ENCODE results near the gene U2AF1L4. TPM values are rescaled to one million over a fixed set of nuclear protein-coding genes. Genes with fewer than 3 reads are reported as not detected.

U2AF1L4 gene
- total RNA-seq, 4 donors from 2014 or later = 10.2 to 19.0 (median 17.5) TPM

GRCh38 chr19:35788205-35788960, 43.2 kb upstream of the U2AF1L4 start:
- intact Hi-C loops (cut with DNase I) = no loop called here
- Histone ChIP-seq H3K4me3 (no peak overlapping the region), H3K27ac (no peak overlapping the region), H3K27me3 (peaks cover 0 to 6% (median 0%) of the 10 kb centered on the region in 4 donors), H3K36me3 (peaks cover 0 to 26% (median 0%) of the 10 kb centered on the region in 3 donors), H3K9me3 (no peaks in the 10 kb centered on the region), H3K4me1 (no peaks in the 10 kb centered on the region)
- 52 to 100% methylated on average over 2 to 5 of the region's 12 CpGs for WGBS, 2 donors
- no peak for TF ChIP-seq POLR2A (IDR thresholded peaks at IDR 0.05)
- TF ChIP-seq CTCF (IDR thresholded peaks at IDR 0.05) = no peak
- no peak for DNase-seq

DNA sequence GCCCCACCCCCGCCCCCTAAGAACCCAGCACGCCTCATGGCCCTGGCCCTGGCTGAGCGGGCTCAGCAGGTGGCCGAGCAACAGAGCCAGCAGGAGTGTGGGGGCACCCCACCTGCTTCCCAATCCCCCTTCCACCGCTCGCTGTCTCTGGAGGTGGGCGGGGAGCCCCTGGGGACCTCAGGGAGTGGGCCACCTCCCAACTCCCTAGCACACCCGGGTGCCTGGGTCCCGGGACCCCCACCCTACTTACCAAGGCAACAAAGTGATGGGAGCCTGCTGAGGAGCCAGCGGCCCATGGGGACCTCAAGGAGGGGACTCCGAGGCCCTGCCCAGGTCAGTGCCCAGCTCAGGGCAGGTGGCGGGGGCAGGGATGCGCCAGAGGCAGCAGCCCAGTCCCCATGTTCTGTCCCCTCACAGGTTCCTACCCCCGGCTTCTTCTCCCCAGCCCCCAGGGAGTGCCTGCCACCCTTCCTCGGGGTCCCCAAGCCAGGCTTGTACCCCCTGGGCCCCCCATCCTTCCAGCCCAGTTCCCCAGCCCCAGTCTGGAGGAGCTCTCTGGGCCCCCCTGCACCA, 42.1 kb upstream of the U2AF1L4 start:
- no peak overlapping the region for H3K4me3 ChIP-seq
- DNase-seq = no peak
- H3K27me3 ChIP-seq = peaks cover 0 to 4% (median 0%) of the 10 kb centered on the region in 4 donors
- H3K4me1 ChIP-seq = no peaks in the 10 kb centered on the region
- no peaks in the 10 kb centered on the region for H3K9me3 ChIP-seq
- H3K27ac ChIP-seq = no peak overlapping the region
- TF ChIP-seq CTCF (IDR thresholded peaks at IDR 0.05) (no peak), POLR2A (IDR thresholded peaks at IDR 0.05) (no peak)
- intact Hi-C loops (cut with DNase I) = no loop called here
- WGBS, 2 donors = 100% methylated on average over 1 of the region's 15 CpGs; no CpG with 5 or more reads in 1 of the 2 donors
- peaks cover 0 to 33% (median 0%) of the 10 kb centered on the region in 3 donors for H3K36me3 ChIP-seq

DNA sequence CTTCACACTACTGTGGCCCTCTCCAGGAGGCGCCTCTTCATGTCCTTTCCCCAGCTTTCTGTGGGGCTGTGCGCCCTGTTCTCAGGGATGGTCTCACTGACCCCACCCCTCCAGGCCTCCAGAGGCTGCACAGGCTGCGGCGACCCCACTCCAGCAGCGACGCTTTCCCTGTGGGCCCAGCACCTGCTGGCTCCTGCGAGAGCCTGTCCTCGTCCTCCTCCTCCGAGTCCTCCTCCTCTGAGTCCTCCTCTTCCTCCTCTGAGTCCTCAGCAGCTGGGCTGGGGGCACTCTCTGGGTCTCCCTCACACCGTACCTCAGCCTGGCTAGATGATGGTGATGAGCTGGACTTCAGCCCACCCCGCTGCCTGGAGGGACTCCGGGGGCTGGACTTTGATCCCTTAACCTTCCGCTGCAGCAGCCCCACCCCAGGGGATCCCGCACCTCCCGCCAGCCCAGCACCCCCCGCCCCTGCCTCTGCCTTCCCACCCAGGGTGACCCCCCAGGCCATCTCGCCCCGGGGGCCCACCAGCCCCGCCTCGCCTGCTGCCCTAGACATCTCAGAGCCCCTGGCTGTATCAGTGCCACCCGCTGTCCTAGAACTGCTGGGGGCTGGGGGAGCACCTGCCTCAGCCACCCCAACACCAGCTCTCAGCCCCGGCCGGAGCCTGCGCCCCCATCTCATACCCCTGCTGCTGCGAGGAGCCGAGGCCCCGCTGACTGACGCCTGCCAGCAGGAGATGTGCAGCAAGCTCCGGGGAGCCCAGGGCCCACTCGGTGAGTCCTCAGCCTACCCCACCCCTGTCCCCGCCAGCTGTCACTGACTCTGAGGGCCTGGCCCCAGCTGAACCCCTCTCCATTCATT, 41.3 kb upstream of the U2AF1L4 start:
- TF ChIP-seq CTCF (IDR thresholded peaks at IDR 0.05) (no peak), POLR2A (IDR thresholded peaks at IDR 0.05) (no peak)
- H3K27me3 ChIP-seq = no peaks in the 10 kb centered on the region
- WGBS, 2 donors = 74 to 86% methylated on average over 12 to 16 of the region's 31 CpGs
- no peaks in the 10 kb centered on the region for H3K9me3 ChIP-seq
- intact Hi-C loops (cut with DNase I) = no loop called here
- peaks cover 0 to 41% (median 0%) of the 10 kb centered on the region in 3 donors for H3K36me3 ChIP-seq
- no peak overlapping the region for H3K4me3 ChIP-seq
- no peaks in the 10 kb centered on the region for H3K4me1 ChIP-seq
- H3K27ac ChIP-seq = no peak overlapping the region
- DNase-seq = no peak

- WGBS, 2 donors = 89% methylated on average over 8 of the region's 10 CpGs; no CpG with 5 or more reads in 1 of the 2 donors
- intact Hi-C loops (cut with DNase I) = no loop called here
- Histone ChIP-seq H3K9me3 (no peaks in the 10 kb centered on the region), H3K27ac (no peak overlapping the region), H3K27me3 (no peaks in the 10 kb centered on the region), H3K4me3 (no peak overlapping the region), H3K36me3 (peaks cover 0 to 53% (median 0%) of the 10 kb centered on the region in 3 donors), H3K4me1 (no peaks in the 10 kb centered on the region)
- no peak for DNase-seq
- TF ChIP-seq CTCF (IDR thresholded peaks at IDR 0.05) = no peak
- no peak for TF ChIP-seq POLR2A (IDR thresholded peaks at IDR 0.05)
Observed at GRCh38 chr19:35785339-35785627, 40.1 kb upstream of the U2AF1L4 start.
